ENCODE data around the gene FOXP1.
A peak's percentile ranks its signal among the peaks of the same experiment; 100 is the strongest.

Gene FOXP1

GRCh38 chr3:71114610-71115009 lies 468.9 kb downstream of the FOXP1 start:
- ATAC-seq (ENCODE audit: low read depth) (no peak), DNase-seq (ENCODE audit: low spot score) (no peak)
- Histone ChIP-seq H3K4me1 (ENCODE audit: insufficient read depth, poor library complexity, severe bottlenecking) (peaks cover 31% of the 10 kb centered on the region), H3K36me3 (ENCODE audit: low read depth) (peaks cover 8% of the 10 kb centered on the region), H3K27ac (ENCODE audit: poor library complexity, severe bottlenecking) (no peak overlapping the region), H3K27me3 (ENCODE audit: insufficient read depth, poor library complexity, severe bottlenecking) (no peaks in the 10 kb centered on the region), H3K9me3 (ENCODE audit: severe bottlenecking) (no peaks in the 10 kb centered on the region), H3K4me3 (ENCODE audit: severe bottlenecking) (no peak overlapping the region)
- TF ChIP-seq, protein P1, sequence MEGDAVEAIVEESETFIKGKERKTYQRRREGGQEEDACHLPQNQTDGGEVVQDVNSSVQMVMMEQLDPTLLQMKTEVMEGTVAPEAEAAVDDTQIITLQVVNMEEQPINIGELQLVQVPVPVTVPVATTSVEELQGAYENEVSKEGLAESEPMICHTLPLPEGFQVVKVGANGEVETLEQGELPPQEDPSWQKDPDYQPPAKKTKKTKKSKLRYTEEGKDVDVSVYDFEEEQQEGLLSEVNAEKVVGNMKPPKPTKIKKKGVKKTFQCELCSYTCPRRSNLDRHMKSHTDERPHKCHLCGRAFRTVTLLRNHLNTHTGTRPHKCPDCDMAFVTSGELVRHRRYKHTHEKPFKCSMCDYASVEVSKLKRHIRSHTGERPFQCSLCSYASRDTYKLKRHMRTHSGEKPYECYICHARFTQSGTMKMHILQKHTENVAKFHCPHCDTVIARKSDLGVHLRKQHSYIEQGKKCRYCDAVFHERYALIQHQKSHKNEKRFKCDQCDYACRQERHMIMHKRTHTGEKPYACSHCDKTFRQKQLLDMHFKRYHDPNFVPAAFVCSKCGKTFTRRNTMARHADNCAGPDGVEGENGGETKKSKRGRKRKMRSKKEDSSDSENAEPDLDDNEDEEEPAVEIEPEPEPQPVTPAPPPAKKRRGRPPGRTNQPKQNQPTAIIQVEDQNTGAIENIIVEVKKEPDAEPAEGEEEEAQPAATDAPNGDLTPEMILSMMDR (IDR thresholded peaks at IDR 0.05; ENCODE audit: poor library complexity, severe bottlenecking), result no peak

DNA sequence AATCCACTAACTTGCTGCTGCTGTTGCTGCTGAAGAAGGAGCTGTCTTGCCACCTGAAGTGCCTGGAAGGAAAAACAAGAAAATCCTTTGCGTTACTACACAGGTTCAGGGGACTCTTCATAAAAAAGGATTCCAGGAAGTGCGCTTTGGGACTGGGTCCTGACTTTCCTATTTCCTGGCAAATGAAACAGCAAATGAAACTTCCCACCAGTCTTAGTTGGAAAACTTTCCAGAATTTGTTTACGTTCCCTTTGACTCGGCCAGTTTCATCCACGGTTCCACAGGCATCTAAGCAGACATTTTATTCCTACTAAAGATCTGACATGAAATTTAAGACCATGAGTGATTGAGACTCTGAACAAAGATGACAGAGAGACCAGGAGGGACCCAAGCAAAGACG lies 471.0 kb downstream of the FOXP1 start:
- Histone ChIP-seq H3K4me3 (ENCODE audit: severe bottlenecking) (no peak overlapping the region), H3K4me1 (ENCODE audit: insufficient read depth, poor library complexity, severe bottlenecking) (peaks cover 40% of the 10 kb centered on the region), H3K27me3 (ENCODE audit: insufficient read depth, poor library complexity, severe bottlenecking) (no peaks in the 10 kb centered on the region), H3K27ac (ENCODE audit: poor library complexity, severe bottlenecking) (peak overlapping the region; percentile 76), H3K9me3 (ENCODE audit: severe bottlenecking) (no peaks in the 10 kb centered on the region), H3K36me3 (ENCODE audit: low read depth) (peaks cover 8% of the 10 kb centered on the region)
- TF ChIP-seq, protein P1 (IDR thresholded peaks at IDR 0.05; ENCODE audit: poor library complexity, severe bottlenecking), result no peak
- no peak for DNase-seq (ENCODE audit: low spot score)
- no peak for ATAC-seq (ENCODE audit: low read depth)

GRCh38 chr3:71111784-71112440 lies 471.6 kb downstream of the FOXP1 start:
- TF ChIP-seq, protein P1 (IDR thresholded peaks at IDR 0.05; ENCODE audit: poor library complexity, severe bottlenecking), result no peak
- Histone ChIP-seq H3K9me3 (ENCODE audit: severe bottlenecking) (no peaks in the 10 kb centered on the region), H3K27ac (ENCODE audit: poor library complexity, severe bottlenecking) (peak overlapping the region; percentile 76), H3K4me1 (ENCODE audit: insufficient read depth, poor library complexity, severe bottlenecking) (peaks cover 36% of the 10 kb centered on the region), H3K27me3 (ENCODE audit: insufficient read depth, poor library complexity, severe bottlenecking) (no peaks in the 10 kb centered on the region), H3K4me3 (ENCODE audit: severe bottlenecking) (no peak overlapping the region), H3K36me3 (ENCODE audit: low read depth) (peaks cover 8% of the 10 kb centered on the region)
- peak; percentile 95 for ATAC-seq (ENCODE audit: low read depth)
- DNase-seq (ENCODE audit: low spot score), result peak; percentile 78

DNA sequence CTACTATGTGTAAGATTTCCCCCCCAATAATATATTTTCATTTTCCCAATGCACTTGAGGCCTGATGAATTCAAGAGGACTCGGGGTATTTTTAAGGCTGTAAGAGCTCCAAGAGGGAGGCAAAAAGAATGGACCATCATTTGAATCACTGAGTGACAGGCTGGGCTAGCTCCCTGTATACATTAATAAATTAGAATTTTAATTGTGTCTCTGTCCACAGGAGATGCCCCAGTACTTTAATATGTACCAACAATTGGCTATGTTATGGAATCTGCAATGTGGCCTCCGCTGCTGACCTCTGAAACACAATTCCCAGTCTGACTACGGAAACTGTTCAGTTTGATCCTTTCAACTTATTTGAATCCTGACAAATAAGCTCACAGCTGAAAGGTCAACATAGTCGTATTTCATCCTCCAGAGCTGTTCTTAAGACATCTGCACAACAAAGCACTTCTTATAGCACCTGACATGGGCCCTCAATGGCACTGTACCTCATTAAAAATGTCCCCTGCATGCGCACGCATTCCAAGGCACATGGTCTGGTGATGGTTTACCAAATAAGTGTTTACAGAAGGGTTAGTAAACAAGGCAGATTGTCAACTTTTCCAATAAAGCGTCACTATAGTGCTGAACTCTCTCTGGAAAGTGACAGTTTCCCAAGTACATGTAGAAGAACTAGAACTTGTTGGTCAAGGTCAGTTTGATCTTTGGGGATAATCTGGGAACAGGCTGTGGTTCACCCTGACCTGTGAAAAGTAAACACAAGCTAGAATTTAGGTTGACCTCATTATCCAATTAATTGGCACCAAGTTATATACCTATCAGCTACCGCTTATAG lies 472.9 kb downstream of the FOXP1 start:
- TF ChIP-seq, protein P1 (IDR thresholded peaks at IDR 0.05; ENCODE audit: poor library complexity, severe bottlenecking), result no peak
- H3K27me3 ChIP-seq (ENCODE audit: insufficient read depth, poor library complexity, severe bottlenecking), result no peaks in the 10 kb centered on the region
- ATAC-seq (ENCODE audit: low read depth) (no peak), DNase-seq (ENCODE audit: low spot score) (no peak)
- H3K9me3 ChIP-seq (ENCODE audit: severe bottlenecking), result no peaks in the 10 kb centered on the region
- peaks cover 36% of the 10 kb centered on the region for H3K4me1 ChIP-seq (ENCODE audit: insufficient read depth, poor library complexity, severe bottlenecking)
- peaks cover 8% of the 10 kb centered on the region for H3K36me3 ChIP-seq (ENCODE audit: low read depth)
- H3K4me3 ChIP-seq (ENCODE audit: severe bottlenecking), result no peak overlapping the region
- H3K27ac ChIP-seq (ENCODE audit: poor library complexity, severe bottlenecking), result peak overlapping the region; percentile 76

GRCh38 chr3:71109977-71110285 lies 473.6 kb downstream of the FOXP1 start:
- H3K9me3 ChIP-seq (ENCODE audit: severe bottlenecking), result no peaks in the 10 kb centered on the region
- H3K27me3 ChIP-seq (ENCODE audit: insufficient read depth, poor library complexity, severe bottlenecking), result no peaks in the 10 kb centered on the region
- DNase-seq (ENCODE audit: low spot score) (no peak), ATAC-seq (ENCODE audit: low read depth) (no peak)
- peaks cover 36% of the 10 kb centered on the region for H3K4me1 ChIP-seq (ENCODE audit: insufficient read depth, poor library complexity, severe bottlenecking)
- H3K36me3 ChIP-seq (ENCODE audit: low read depth), result peaks cover 8% of the 10 kb centered on the region
- TF ChIP-seq, protein P1 (IDR thresholded peaks at IDR 0.05; ENCODE audit: poor library complexity, severe bottlenecking), result no peak
- H3K4me3 ChIP-seq (ENCODE audit: severe bottlenecking), result no peak overlapping the region
- peak overlapping the region; percentile 76 for H3K27ac ChIP-seq (ENCODE audit: poor library complexity, severe bottlenecking)
